HG03442 (cell line): Measurements from ENCODE around the gene COG5.
"Not testable (repeated sequence)": the region's sequence is repeated elsewhere in the genome, so short reads cannot be mapped to it uniquely, and the experiment has no call there.

Experiments
- ATAC-seq: cut with Tn5 transposase; IDR thresholded peaks from one replicate; pipeline ENCODE4 v1.9.1; 2021; ENCODE audit warnings: mild to moderate bottlenecking, moderate library complexity; ENCODE audit not compliant: unreplicated experiment

COG5 gene

DNA sequence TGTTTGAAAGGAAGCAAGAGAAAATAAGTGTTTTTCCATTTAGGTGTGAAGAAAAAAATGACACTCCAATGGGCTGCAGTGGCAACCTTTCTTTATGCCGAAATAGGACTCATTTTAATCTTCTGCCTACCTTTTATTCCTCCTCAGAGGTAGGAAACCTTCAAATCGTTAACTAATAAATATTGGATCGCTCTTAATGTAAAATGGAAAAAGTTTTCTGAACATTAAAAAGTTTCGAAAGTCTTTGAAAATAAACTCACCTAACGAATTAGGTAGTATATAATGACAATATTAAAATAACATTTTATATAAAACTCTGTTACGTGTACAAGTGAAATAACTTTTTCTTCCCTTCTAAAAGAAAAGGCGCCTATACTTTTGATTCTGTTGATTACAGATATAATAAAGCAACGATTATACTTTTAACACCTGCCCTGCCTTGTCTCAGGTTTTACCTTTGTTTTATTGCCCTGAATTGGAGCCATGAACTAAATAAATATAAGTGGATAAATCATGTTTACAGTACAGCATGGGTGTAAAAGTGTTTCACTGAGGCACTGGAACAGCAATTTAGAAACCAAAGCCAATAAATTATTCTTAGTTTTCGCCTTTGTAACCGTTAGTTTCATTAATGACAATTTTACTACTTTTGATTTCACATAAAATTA is 17.1 kb upstream of the COG5 start:
- no peak for ATAC-seq

DNA sequence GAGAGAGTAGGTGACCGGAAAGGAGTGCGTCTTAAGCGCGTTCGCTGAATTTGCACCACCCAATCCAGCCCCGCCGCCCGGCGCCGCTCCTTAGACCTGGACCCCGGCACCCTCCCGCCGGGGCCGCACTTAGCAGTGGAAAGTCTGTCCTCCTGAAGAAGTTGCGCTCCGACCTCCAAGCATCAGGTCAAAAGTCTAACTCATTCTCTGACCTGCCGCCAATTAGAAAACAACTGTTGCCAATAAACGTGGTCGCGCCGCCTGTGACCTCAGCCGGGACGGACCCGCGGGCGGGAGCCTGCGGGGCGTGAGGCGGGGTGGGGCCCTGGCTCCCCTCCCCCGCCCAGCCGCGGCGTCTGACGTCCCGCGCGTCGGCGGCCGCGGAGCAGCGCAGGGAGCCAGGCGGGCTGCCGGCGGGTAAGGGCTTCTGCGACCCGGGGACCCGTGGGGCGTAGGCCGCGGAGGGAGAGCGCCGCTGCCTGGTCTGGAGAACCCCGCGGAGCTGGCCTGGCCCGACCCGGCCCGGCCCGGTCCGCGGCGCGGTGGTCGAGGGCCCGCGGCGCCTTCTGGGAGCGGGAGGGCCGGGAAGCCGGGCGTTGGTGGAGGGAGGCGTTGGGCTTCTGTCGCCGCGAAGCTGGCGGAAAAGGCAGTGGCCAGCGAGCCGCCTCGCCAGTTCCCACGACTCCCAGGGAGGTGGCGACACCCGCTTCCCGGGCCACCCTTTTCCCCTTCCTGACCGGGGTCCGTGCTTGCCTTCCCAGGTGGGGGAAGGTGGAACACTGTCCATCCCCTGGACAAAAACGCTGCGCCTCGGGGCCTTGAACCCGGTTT is 16.4 kb upstream of the COG5 start, which contains the start of gene BCAP29:
BCAP29 (plus strand) TSS at position 362 of the 831 bp plus-strand sequence. CDS start 527 bp downstream, outside the sequence.
- peak; percentile 88 for ATAC-seq

DNA sequence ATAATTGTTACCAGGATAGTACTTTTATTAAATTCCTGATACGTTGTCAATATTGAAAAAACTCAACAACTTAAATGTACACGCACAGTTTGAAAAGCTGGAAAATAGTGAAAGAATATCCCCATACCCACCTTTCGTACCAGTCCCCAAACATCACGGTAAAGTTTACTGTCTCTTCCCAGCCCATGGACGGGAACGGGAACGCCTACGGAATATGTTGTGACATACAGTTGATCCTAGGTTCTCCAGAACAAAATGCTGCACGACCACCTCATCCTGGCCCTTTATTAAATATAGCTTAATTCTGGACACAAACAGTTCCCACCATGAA is 15.8 kb upstream of the COG5 start:
- no peak for ATAC-seq

DNA sequence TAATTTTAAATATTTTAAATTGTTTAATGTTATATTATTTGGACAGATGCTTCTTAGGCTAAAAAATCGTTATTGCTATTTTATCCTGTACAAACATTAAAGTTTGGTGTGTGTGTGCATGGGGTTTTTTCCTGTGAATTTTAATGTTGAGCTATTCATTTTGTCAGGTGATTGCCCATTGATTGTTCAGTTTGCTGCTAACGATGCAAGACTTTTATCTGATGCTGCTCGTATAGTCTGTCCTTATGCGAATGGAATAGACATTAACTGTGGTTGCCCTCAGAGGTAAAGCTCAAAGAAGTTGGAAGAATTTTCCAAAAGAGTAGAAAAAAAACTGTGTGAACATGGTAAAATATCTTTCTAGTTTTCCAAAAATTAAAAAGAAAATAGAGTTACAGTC is 9.8 kb upstream of the COG5 start:
- ATAC-seq = no peak

DNA sequence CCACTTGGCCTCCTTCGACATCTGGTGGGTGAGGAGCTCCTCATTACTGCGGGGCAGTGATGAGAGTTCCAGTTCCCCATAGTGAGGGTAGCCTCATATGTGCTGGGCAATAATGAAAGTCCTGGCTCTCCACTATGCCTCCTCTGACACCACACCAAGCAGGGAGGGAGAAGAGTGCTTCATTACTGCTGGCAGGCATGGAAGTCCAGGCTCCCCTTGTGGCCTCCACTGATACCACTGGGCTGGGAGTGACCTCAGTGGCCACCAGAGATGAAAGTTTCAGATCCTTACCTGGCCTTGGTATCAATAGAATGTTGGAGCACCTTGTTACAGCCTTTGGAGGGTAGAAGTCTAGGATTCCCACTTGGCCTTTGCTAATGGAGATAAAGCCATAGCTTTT is 6.6 kb upstream of the COG5 start:
- no peak for ATAC-seq

DNA sequence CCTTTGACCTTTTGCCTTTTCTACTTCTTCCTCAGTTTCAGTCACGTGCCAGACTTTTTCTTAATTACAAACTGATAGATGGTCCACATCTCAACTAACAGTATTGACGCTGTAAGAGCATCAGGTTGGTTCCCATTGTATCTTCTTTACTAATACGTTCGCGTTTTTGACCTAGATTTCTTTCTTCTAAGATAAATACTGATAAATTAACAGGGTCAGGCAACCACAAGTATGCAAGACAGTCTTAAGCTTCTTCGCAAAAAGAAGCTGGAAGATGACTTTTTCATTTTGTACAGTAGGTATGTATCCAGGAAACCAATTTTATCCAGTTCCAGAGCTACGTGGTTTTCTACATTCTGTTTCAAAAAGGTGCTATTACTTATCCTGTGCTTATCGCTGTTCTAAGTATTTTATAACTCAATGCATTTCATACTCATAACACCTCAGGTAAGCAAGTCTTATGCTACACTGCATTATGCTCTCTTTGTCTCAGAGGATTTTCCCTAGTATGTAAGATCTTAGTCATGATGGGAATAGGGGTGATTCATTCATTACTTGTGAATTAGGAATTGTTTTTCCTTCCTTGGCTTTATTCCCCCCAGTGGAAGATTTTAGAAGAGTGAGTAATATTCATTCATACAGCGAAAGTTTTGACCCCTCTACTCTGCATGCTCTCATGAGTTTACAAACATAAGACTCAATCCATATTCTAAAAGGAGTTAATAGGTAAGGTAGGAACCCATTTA is 1.0 kb upstream of the COG5 start:
- no peak for ATAC-seq

DNA sequence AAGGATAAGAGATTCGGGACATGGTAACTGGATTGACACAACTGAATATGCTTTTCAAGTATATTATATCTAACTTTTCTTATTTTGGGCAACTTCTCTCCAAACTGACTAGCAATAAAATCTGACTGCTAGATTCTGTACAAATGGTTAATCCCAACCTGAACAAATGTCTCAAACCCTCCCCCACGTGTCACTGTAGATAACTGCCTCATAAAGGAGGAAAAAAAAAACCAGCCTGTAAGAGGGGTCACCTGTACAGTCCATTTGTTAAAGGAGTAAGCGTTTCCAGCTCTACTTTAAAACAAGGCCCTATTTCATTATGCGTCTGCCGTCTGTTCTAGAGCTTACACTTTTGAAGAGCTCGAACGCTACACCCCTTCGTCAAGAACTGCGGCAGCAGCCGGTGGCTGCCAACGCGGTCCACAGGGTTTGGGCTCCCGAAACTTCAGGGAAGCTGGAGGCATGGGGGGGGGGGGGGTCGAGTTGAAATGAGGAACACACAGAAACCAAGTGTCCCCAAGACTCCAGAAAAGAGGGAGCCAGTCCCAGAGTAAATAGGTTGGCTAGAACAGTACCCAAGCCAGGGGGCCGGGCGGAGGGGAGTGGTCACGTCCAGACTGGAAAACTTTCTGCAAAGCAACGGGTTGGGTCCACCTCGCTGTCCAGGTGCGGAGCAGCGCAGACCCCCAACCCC is 492 bp downstream of the COG5 start:
- ATAC-seq = peak; percentile 52

DNA sequence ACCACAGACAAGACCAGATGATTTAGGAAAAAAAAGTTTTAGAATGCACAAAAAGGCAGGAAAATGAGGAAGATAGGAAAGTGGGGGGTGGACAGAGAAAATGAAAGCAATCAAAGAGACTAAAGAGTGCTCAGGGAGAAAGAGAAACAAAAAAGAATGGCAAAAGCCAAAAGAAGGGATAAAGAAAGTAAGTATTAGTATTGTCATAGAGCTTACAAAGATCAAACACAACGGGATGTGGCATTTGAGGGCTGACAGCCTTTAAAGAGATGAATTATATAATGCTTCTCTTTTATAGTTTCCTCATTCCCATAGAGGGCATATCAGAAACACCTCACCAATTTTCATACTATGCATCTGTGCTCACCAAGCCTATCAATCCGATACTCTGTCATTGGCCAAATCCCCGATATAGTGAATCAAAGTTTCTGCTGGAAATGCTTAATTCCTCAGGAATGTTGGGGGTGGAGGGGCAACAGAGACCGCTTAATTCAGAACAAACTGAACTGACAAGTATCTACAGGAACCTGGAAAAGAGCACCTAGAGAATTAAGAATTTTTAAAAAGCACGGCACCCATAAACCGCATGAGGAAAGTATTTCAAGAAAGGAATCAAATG is 2.7 kb downstream of the COG5 start:
- no peak for ATAC-seq

DNA sequence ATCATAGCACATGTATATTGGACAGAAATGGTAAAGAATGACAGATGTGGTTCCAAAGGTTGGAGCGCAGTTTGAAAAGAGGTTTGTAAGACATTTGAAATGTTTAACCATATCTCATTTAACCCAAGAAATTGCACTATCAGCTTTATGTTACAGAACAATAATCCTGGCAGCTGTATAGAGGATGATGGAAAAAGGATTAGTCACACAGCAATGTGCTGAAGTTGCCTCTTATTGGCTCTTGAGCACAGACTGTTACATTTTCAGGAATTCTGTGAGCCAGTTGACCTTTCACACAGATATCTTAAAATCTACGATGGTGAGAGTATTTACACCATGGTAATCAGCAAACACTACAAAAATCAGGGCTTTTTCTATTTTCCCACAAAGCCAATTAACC is 3.9 kb downstream of the COG5 start:
- no peak for ATAC-seq

DNA sequence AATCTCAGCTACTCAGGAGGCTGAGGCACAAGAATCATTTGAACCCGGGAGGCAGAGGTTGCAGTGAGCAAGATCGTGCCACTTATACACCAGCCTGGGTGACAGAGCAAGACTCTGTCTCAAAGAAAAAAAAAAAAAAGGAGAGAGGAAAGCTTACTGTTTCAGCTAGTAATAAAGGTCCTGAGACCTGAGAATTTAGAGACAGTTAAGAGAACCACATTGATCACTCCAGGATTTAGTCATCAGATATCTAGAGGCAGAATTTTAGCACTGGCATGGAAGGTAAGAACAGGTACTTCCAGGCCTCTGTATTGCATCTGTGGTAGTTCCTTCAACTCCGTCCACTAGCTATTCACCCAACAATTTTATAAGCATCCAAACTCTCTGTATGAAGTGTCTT is 7.8 kb downstream of the COG5 start:
- ATAC-seq = no peak

DNA sequence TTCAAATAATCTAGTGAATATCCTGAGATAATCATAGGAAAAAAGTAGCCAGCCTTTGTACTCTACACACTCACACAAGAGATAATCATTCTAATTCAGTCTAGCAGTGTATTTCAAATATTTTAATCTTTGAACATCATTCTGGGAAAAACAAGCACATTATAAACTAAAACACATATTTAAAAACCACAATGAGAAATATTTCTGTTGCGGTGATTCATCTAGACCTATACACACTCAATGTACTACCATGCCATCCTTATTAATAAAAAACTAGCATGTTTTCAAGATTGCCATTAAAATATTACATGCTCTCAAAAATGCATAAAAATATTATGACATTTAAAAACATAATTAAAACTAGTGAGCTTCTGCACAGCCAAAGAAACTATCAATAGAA is 11.8 kb downstream of the COG5 start:
- no peak for ATAC-seq

DNA sequence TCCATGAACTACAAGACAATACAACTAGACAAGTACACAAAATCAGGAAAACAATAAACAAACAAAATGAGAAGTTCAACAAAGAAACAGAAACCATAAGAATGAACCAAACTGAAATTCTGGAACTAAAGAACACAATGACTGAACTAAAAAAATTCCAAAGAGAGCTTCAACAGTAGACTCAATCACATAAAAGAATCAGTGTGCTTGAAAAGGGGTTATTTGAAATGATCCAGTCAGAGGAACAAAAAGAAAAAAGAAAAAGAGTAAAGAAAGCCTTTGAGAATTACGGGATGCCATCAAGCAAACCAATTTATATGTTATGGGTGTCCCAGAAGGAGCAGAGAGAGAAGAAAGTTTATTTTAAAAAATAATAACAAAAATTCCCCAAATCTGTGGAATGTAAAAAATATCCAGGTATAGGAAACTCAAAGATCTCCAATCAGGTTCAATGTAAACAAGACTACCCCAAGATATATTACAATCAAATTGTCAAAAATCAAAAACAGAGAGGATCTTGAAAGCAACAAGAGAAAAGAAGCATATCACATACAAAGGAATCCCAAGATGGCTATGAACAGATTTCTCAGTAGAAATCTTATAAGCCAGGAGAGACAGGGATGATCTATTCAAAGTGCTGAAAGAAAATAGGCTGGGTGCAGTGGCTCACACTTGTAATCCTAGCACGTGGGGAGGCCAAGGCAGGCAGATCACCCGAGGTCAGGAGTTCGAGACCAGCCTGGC is 18.7 kb downstream of the COG5 start:
- no peak for ATAC-seq

DNA sequence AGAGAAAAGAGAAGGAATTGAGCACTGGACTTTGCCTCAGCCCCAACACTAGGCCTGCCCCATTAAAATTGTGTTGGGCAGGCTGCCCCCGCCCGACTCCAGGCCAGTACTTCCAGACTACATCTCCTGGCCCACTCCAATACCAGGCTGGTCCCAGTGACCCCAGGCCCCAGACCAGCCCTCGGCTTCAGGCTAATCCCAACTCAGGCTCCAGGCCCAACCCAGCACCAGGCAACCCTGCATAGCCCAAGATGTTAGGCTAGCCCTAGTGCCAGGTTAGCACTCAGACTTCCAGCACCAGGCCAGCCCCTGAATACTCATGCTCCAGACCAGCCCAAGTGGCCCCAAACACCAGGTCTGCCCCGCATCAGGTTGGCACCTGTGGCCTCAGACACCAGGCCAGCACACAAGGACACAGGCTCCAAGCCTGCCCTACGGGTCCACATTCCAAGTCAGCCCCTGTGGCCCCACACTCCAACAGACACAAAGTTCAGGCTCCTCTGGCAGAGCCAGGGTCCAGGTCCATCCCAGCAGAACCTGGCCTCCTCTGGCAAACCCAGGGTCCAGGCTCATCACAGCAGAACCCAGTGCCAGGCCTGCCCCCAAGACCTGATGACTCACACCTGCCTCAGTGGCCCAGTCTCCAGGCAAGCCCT is 20.3 kb downstream of the COG5 start:
- ATAC-seq = no peak

DNA sequence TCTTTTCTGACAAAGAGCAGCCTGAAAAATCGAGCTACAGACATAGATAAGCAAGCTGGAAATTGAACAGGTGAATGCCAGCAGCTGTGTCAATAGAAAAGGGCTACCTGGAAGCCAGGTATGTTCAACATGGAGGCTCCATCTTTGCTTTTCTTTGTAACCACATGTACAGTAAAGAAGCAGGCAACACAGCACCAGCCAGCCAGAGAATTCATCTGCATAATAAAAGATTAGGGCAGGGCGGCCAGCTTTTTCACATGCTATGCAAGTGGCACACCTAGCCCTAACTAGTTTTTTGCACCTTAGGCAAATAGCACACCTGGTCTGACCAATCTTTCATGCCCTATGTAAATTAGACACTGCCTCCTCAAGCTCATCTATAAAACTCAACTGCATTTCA is 25.7 kb downstream of the COG5 start:
- ATAC-seq = no peak

DNA sequence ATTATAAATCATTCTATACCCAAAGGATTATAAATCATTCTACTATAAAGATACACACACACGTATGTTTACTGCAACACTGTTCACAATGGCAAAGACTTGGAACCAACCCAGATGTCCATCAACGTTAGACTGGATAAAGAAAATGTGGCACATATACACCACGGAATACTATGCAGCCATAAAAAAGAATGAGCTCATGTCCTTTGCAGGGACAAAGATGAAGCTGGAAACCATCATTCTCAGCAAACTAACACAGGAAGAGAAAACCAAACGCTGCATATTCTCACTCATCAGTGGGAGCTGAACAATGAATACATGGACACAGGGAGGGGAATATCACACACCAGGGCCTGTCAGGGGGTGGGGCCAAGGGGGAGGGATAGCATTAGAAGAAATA is 26.5 kb downstream of the COG5 start:
- not testable (repeated sequence) for ATAC-seq

DNA sequence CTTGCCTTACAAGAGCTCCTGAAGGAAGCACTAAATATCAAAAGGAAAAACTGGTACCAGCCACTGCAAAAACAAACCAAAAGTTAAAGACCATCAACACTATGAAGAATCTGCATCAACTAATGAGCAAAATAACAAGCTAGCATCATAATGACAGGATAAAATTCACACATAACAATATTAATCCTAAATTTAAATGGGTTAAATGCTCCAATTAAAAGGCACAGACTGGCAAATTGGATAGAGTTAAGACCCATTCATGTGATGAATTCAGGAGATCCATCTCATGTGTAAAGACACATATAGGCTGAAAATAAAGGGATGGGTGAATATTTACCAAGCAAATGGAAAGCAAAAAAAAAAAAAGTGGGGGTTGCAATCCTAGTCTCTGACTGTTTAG is 29.6 kb downstream of the COG5 start:
- no peak for ATAC-seq

DNA sequence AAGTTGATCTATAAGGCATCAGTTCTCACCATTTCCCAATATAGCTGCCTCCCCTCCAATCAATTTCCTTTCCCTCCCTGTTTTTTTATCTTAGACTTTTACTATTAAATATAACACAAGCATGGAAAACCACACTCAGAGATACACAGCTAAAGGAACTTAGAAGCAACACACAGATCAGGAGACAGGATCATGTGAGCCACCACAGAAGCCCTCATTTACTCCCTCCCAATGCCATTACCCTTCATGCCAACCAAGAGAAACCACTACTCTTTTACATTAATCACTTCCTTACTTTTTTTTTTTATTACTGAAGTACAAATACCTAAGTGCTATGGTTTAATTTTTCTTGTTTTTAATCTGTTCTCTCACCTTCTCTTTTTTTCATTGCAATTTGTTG is 33.0 kb downstream of the COG5 start:
- no peak for ATAC-seq

DNA sequence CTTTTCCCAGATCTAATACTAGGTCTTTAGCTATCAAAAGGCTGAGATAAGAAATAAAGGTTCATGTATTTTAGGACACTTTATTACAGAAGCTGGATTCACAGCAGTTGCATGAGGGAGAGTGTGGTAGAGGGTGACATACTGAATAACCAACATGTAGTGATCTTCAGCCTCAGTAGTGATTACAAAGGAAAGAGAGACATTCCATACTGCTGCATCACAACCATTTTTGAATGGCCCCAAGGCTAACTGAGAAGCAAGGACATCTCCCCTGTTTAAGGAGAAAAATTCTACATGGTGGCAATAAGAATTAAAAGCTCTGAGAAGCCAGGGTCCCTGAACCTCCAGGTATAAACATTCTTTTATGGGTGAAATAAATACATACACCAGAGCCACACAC is 35.3 kb downstream of the COG5 start:
- no peak for ATAC-seq

DNA sequence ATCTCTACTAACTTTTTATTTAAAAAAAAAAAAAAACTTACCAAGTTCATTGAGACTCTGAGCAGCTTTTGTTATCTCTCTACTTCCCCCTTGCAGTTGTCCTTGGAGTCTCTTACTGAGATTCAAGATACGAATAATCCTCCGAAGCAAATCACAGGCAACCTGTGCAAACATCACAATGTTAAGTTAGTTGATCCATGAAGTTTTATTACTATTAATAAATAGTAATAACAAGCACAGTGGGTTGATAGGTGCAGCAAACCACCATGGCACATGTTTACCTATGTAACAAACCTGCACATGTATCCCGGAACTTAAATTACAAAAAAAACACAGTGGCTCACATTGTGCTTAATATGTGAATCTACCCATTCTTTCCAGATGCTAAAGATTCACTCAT is 36.5 kb downstream of the COG5 start:
- no peak for ATAC-seq

DNA sequence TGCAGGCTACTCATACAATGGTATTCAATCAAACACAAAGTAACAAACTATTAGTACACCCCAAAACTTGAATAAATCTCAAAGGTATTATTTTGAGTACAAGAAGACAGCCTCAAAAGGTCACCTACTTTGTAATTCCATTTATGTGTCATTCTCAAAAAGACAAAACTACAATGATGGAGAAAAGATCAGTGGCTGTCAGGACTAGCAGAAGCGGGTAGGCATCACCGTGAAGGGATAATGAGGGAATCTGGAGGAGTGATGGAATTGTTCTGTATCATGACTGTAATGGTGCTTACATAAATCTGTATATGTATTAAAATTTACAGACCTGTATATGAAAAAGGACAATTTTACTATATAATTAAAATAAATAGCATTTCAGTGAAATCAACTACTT is 37.0 kb downstream of the COG5 start:
- ATAC-seq = no peak
